HL-60 (cell line): ENCODE measurements around the gene RBP4.

Experiments used
- CTCF ChIP-seq: IDR thresholded peaks from one replicate; pipeline ENCODE4 v1.5.1; 2011; ENCODE audit warnings: low read length, control low read depth, inconsistent platforms; ENCODE audit not compliant: insufficient read depth
- POLR2AphosphoS5 ChIP-seq: IDR thresholded peaks from 2 replicates; pipeline ENCODE4 v1.6.1; 2012; ENCODE audit warnings: low read depth

GRCh38 chr10:93550606-93551005 lies 50.4 kb downstream of the RBP4 start:
- TF ChIP-seq POLR2AphosphoS5: no peak
- TF ChIP-seq CTCF: no peak
